Stimulated activated CD8-positive, alpha-beta memory T cell treated with anti-CD3 and anti-CD28 coated beads, Interleukin-7, amount 100 ng/mL, for 24 hours (primary cell): ENCODE data around the gene MT1F.

ENCODE experiments used
- DNase-seq: peaks from one replicate; pipeline ENCODE4 v3.0.0-alpha.2; 2020; ENCODE audit warnings: low read depth

Gene MT1F

GRCh38 chr16:56625943-56626654 lies 31.7 kb upstream of the MT1F start:
- no peak for DNase-seq

GRCh38 chr16:56626685-56627084 lies 31.1 kb upstream of the MT1F start:
- no peak for DNase-seq

- DNase-seq: no peak
Observed at GRCh38 chr16:56628486-56629350, 29.0 kb upstream of the MT1F start.

- no peak for DNase-seq
Observed at GRCh38 chr16:56629531-56629930, 28.2 kb upstream of the MT1F start.

- no peak for DNase-seq
Observed at GRCh38 chr16:56630134-56630533, 27.6 kb upstream of the MT1F start.

- DNase-seq: no peak
Observed at GRCh38 chr16:56631197-56631596, 26.6 kb upstream of the MT1F start.

- no peak for DNase-seq
Observed at GRCh38 chr16:56631832-56632155, 26.0 kb upstream of the MT1F start.

GRCh38 chr16:56632156-56632847 lies 25.5 kb upstream of the MT1F start, which contains the start of gene MT1M:
Gene MT1M, plus strand, starts transcription at chr16:56632659. Its CDS starts 73 bp downstream, at chr16:56632732.
- no peak for DNase-seq

GRCh38 chr16:56632848-56633365 lies 24.9 kb upstream of the MT1F start:
- no peak for DNase-seq

- DNase-seq: no peak
Observed at GRCh38 chr16:56633535-56633934, 24.2 kb upstream of the MT1F start.

- DNase-seq: no peak
Observed at GRCh38 chr16:56634715-56635440, 22.9 kb upstream of the MT1F start.

GRCh38 chr16:56635441-56635967 lies 22.3 kb upstream of the MT1F start:
- no peak for DNase-seq

- DNase-seq: no peak
Observed at GRCh38 chr16:56636616-56637413, 20.9 kb upstream of the MT1F start.

GRCh38 chr16:56637814-56638750 lies 19.7 kb upstream of the MT1F start, which contains the start of gene MT1A:
Gene MT1A, plus strand, starts transcription at chr16:56638666. Its CDS starts 73 bp downstream, at chr16:56638739.
- DNase-seq: no peak

- DNase-seq: no peak
Observed at GRCh38 chr16:56639045-56639444, 18.7 kb upstream of the MT1F start.

- DNase-seq: no peak
Observed at GRCh38 chr16:56640076-56640475, 17.7 kb upstream of the MT1F start.

- DNase-seq: no peak
Observed at GRCh38 chr16:56641166-56641565, 16.6 kb upstream of the MT1F start.

GRCh38 chr16:56643080-56643778 lies 14.5 kb upstream of the MT1F start:
- peak; percentile 45 for DNase-seq

- DNase-seq: no peak
Observed at GRCh38 chr16:56643833-56644232, 13.9 kb upstream of the MT1F start.
